OCI-LY7 (cell line): ENCODE data around the gene TP63. TPM values are rescaled to one million over a fixed set of nuclear protein-coding genes. Genes with fewer than 3 reads are reported as not detected.

Experiments used
- BruUV-seq: library from RNA; stranded (reverse); fragments of 400-500 nt; replicated peaks from 2 replicates; lab custom pipeline; 2021; lab: Mats Ljungman, UMichigan
- CTCF ChIA-PET: fragments of 300-600 bp; sonication (Branson Sonifier 250); formaldehyde crosslinking; loops from one replicate; lab custom pipeline; 2022; ENCODE audit warnings: antibody characterized with exemption; ENCODE audit not compliant: unreplicated experiment; lab: Charles Lee
- POLR2A ChIA-PET: fragments of 300-600 bp; sonication (Branson Sonifier 250); formaldehyde crosslinking; loops from one replicate; lab custom pipeline; 2022; ENCODE audit warnings: antibody characterized with exemption; lab: Charles Lee
- DNase-seq: peaks from one replicate; pipeline ENCODE4 v3.0.0-alpha.2; 2015; ENCODE audit warnings: low spot score
- H2AFZ ChIP-seq: fragments of 200-600 bp; sonication (generic), shearing (Covaris generic); 2 replicates; pipeline ENCODE4 v1.6.1; 2014; ENCODE audit warnings: mild to moderate bottlenecking, antibody characterized with exemption, low read length, moderate library complexity
- H3K27ac ChIP-seq: fragments of 200-600 bp; sonication (generic); 2 replicates; pipeline ENCODE4 v1.5.1; 2014; ENCODE audit warnings: mixed run types, low read depth, mild to moderate bottlenecking, moderate library complexity, low read length, inconsistent platforms; ENCODE audit not compliant: poor library complexity, severe bottlenecking
- H3K36me3 ChIP-seq: fragments of 200-600 bp; sonication (generic); 2 replicates; pipeline ENCODE4 v1.6.1; 2014; ENCODE audit warnings: mild to moderate bottlenecking, antibody characterized with exemption, low read length, moderate library complexity, mixed read lengths; ENCODE audit not compliant: insufficient read depth
- H3K4me1 ChIP-seq: fragments of 200-600 bp; sonication (generic); 2 replicates; pipeline ENCODE4 v1.5.1; 2014; ENCODE audit warnings: mild to moderate bottlenecking, low read length; ENCODE audit not compliant: insufficient read depth, poor library complexity, severe bottlenecking
- H3K4me2 ChIP-seq: fragments of 200-600 bp; sonication (generic); 2 replicates; pipeline ENCODE4 v1.6.1; 2014; ENCODE audit warnings: mild to moderate bottlenecking, low read length
- H3K4me3 ChIP-seq: fragments of 200-600 bp; sonication (generic); 2 replicates; pipeline ENCODE4 v1.5.1; 2014; ENCODE audit warnings: mild to moderate bottlenecking, low read depth, low read length; ENCODE audit not compliant: poor library complexity, severe bottlenecking
- H3K79me2 ChIP-seq: fragments of 200-600 bp; sonication (generic); 2 replicates; pipeline ENCODE4 v1.6.1; 2016; ENCODE audit warnings: low read depth, mild to moderate bottlenecking, low read length, moderate library complexity, mixed read lengths; ENCODE audit not compliant: insufficient read depth
- H3K9me2 ChIP-seq: fragments of 200-600 bp; sonication (generic); 2 replicates; pipeline ENCODE4 v1.6.1; 2016; ENCODE audit warnings: mild to moderate bottlenecking, low read length, mixed read lengths; ENCODE audit not compliant: insufficient read depth
- H3K9me3 ChIP-seq: fragments of 200-600 bp; sonication (generic); 2 replicates; pipeline ENCODE4 v1.6.1; 2014; ENCODE audit warnings: mild to moderate bottlenecking, mixed run types, low read length, mixed read lengths
- H4K20me1 ChIP-seq: fragments of 200-600 bp; sonication (generic); 2 replicates; pipeline ENCODE4 v1.6.1; 2014; ENCODE audit warnings: mild to moderate bottlenecking, antibody characterized with exemption, low read length, moderate library complexity, mixed read lengths; ENCODE audit not compliant: insufficient read depth
- EZH2phosphoT487 ChIP-seq: fragments of 200-600 bp; sonication (generic); IDR thresholded peaks from 2 replicates; pipeline ENCODE4 v1.6.1; 2018; ENCODE audit warnings: low read depth, borderline replicate concordance, mild to moderate bottlenecking, mixed run types, antibody characterized with exemption, low read length, moderate library complexity, mixed read lengths
- intact Hi-C: fragments of 100-400 bp; cut with micrococcal nuclease; formaldehyde crosslinking; loops from one replicate; pipeline ENCODE4 v1.10.0; 2022; ENCODE audit not compliant: unreplicated experiment
- total RNA-seq, 2 experiments: library from RNA; depleted of rRNA in 1 of 2; stranded (reverse); fragments of >200 nt in 1 of 2; shearing (Covaris generic) in 1 of 2; gene quantifications; 2 replicates each; pipeline ENCODE4 v1.2.3, GENCODE V29; 2014 to 2022
- TF ChIP-seq, protein P1 (sequence below): fragments of 200-600 bp; sonication (generic); conservative IDR thresholded peaks from 2 replicates; pipeline ENCODE4 v1.5.1; 2014; ENCODE audit warnings: mild to moderate bottlenecking, antibody characterized with exemption, low read length, moderate library complexity, mixed read lengths

Gene TP63
- total RNA-seq, 2 experiments from 2014 or later, result 0.16 to 1.1 TPM

- no TSS peak for BruUV-seq
- POLR2A ChIA-PET, result interaction anchor here (0.7 to 1.3 kb wide), 5 partner anchors 8 to 562 kb away, joined by 3 to 4 read pairs (median 3); no protein-coding TSS in a partner anchor
- intact Hi-C loops, result no loop called here
Measured at GRCh38 chr3:189699885-189700284, 68.7 kb downstream of the TP63 start.

GRCh38 chr3:189702066-189702646, 71.0 kb downstream of the TP63 start:
- BruUV-seq, result no TSS peak
- intact Hi-C loops, result no loop called here
- no peaks in the 10 kb centered on the region for H3K9me3 ChIP-seq
- no peaks in the 10 kb centered on the region for H3K9me2 ChIP-seq
- no peak overlapping the region for H3K27ac ChIP-seq
- no peaks in the 10 kb centered on the region for H3K4me1 ChIP-seq
- no peak for DNase-seq
- H3K4me2 ChIP-seq, result no peak overlapping the region
- no peaks in the 10 kb centered on the region for H3K79me2 ChIP-seq
- TF ChIP-seq, protein P1, sequence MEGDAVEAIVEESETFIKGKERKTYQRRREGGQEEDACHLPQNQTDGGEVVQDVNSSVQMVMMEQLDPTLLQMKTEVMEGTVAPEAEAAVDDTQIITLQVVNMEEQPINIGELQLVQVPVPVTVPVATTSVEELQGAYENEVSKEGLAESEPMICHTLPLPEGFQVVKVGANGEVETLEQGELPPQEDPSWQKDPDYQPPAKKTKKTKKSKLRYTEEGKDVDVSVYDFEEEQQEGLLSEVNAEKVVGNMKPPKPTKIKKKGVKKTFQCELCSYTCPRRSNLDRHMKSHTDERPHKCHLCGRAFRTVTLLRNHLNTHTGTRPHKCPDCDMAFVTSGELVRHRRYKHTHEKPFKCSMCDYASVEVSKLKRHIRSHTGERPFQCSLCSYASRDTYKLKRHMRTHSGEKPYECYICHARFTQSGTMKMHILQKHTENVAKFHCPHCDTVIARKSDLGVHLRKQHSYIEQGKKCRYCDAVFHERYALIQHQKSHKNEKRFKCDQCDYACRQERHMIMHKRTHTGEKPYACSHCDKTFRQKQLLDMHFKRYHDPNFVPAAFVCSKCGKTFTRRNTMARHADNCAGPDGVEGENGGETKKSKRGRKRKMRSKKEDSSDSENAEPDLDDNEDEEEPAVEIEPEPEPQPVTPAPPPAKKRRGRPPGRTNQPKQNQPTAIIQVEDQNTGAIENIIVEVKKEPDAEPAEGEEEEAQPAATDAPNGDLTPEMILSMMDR, result no peak
- no peak for TF ChIP-seq EZH2phosphoT487
- H3K36me3 ChIP-seq, result no peaks in the 10 kb centered on the region
- H3K4me3 ChIP-seq, result no peak overlapping the region
- no peak overlapping the region for H2AFZ ChIP-seq
- ChIA-PET CTCF (no interaction called here), POLR2A (no interaction called here)
- no peaks in the 10 kb centered on the region for H4K20me1 ChIP-seq

More at GRCh38 chr3:189699885-189700284, 68.7 kb downstream of the TP63 start:
- Histone ChIP-seq H3K9me3 (no peaks in the 10 kb centered on the region), H3K9me2 (no peaks in the 10 kb centered on the region), H4K20me1 (no peaks in the 10 kb centered on the region), H3K79me2 (no peaks in the 10 kb centered on the region), H3K4me3 (no peak overlapping the region), H3K36me3 (no peaks in the 10 kb centered on the region), H2AFZ (no peak overlapping the region), H3K4me2 (no peak overlapping the region), H3K27ac (no peak overlapping the region), H3K4me1 (no peaks in the 10 kb centered on the region)
- DNase-seq, result no peak
- CTCF ChIA-PET, result interaction anchor here (0.6 kb wide), 1 partner anchor 8 kb away, joined by 4 read pairs; no protein-coding TSS in a partner anchor
- TF ChIP-seq, protein P1, result no peak
- no peak for TF ChIP-seq EZH2phosphoT487

DNA sequence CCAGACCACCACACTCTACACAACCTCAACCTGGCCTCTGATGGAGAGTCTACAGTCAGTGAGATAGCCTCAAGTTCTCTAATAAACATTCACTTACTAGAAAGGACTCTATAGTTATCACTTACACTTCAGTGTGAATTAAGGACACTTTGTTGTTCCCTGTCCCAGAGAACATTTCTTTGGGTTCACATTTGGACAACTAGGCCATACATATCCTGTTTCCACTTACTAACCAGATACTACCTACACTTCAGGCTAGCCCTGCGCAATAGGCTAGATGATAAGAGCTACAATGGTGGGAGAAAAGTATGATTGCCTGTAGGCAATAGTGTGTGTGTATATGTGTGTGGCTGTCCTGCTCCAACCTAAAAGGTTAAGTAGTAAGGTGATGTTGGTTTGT, 72.7 kb downstream of the TP63 start:
- H3K9me2 ChIP-seq, result no peaks in the 10 kb centered on the region
- no peak for DNase-seq
- no peak overlapping the region for H3K27ac ChIP-seq
- ChIA-PET POLR2A (interaction anchor here (0.6 kb wide), 1 partner anchor 49 kb away, joined by 3 read pairs; no protein-coding TSS in a partner anchor), CTCF (no interaction called here)
- H4K20me1 ChIP-seq, result no peaks in the 10 kb centered on the region
- intact Hi-C loops, result no loop called here
- H3K36me3 ChIP-seq, result no peaks in the 10 kb centered on the region
- H3K4me1 ChIP-seq, result no peaks in the 10 kb centered on the region
- no peak overlapping the region for H2AFZ ChIP-seq
- H3K4me3 ChIP-seq, result no peak overlapping the region
- no peaks in the 10 kb centered on the region for H3K9me3 ChIP-seq
- TF ChIP-seq, protein P1, result no peak
- no peak for TF ChIP-seq EZH2phosphoT487
- H3K4me2 ChIP-seq, result no peak overlapping the region
- no TSS peak for BruUV-seq
- no peaks in the 10 kb centered on the region for H3K79me2 ChIP-seq
